SK-N-SH (cell line): Measurements from ENCODE around the gene CFAP20DC. TPM values are rescaled to one million over a fixed set of nuclear protein-coding genes. Genes with fewer than 3 reads are reported as not detected.
A peak's percentile ranks its signal among the peaks of the same experiment; 100 is the strongest.

Experiments
- CTCF ChIA-PET: fragments of 300-600, 350-600 bp; formaldehyde crosslinking; extraction: SDS; loops from one replicate; lab custom pipeline; 2021; lab: Yijun Ruan, JAX
- POLR2A ChIA-PET: fragments of 350-600 bp; sonication (Branson Sonifier 250); formaldehyde crosslinking; extraction: SDS; loops from one replicate; lab custom pipeline; 2020; ENCODE audit warnings: antibody characterized with exemption, inconsistent platforms; lab: Yijun Ruan, JAX
- DNase-seq: peaks from one replicate; pipeline ENCODE4 v3.0.0; 2012
- H2AFZ ChIP-seq: fragments of 200-600 bp; sonication (generic); 2 replicates; pipeline ENCODE4 v1.8.1; 2016; ENCODE audit warnings: antibody characterized with exemption, mild to moderate bottlenecking, low read depth
- H3F3A ChIP-seq: fragments of 200-600 bp; sonication (generic); replicated peaks from 2 replicates; pipeline ENCODE3; 2016; ENCODE audit warnings: antibody characterized with exemption, mild to moderate bottlenecking; ENCODE audit not compliant: insufficient read depth
- H3K27ac ChIP-seq, 2 experiments: fragments of 200-500 bp in 1 of 2; fragments of 200-600 bp in 1 of 2; sonication (Bioruptor generic) in 1 of 2; sonication (generic), shearing (Covaris generic) in 1 of 2; 2 replicates each; pipeline versions ENCODE4 v1.5.1 to v1.6.1; 2014 to 2016; ENCODE audit warnings: low read depth in 2 of 2, inconsistent platforms in 1 of 2, low read length in 1 of 2, mild to moderate bottlenecking in 1 of 2, mixed read lengths in 1 of 2
- H3K27me3 ChIP-seq: fragments of 200-600 bp; sonication (generic), shearing (Covaris generic); 2 replicates; pipeline ENCODE4 v1.6.1; 2016; ENCODE audit warnings: mixed run types; ENCODE audit not compliant: insufficient read depth
- H3K36me3 ChIP-seq, 2 experiments: fragments of 200-500 bp in 1 of 2; fragments of 200-600 bp in 1 of 2; sonication (Bioruptor generic) in 1 of 2; sonication (generic) in 1 of 2; replicated peaks in 1 of 2; 2 replicates each; pipeline versions ENCODE3 to v1.5.1; 2014 to 2016; ENCODE audit warnings: low read length in 1 of 2, mild to moderate bottlenecking in 1 of 2; ENCODE audit not compliant: insufficient read depth in 2 of 2, control insufficient read depth in 1 of 2
- H3K4me1 ChIP-seq, 2 experiments: fragments of 200-500 bp in 1 of 2; fragments of 200-600 bp in 1 of 2; sonication (Bioruptor generic) in 1 of 2; sonication (generic), shearing (Covaris generic) in 1 of 2; 2 replicates each; pipeline versions ENCODE4 v1.5.1 to v1.6.1; 2014 to 2016; ENCODE audit warnings: low read depth in 1 of 2, low read length in 1 of 2, mixed run types in 1 of 2; ENCODE audit not compliant: insufficient read depth in 2 of 2, control insufficient read depth in 1 of 2
- H3K4me2 ChIP-seq: fragments of 200-600 bp; sonication (generic), shearing (Covaris generic); 2 replicates; pipeline ENCODE4 v1.6.1; 2017; ENCODE audit warnings: mixed run types
- H3K4me3 ChIP-seq, 2 experiments: fragments of 200-500 bp in 1 of 2; fragments of 200-600 bp in 1 of 2; sonication (Bioruptor generic) in 1 of 2; sonication (generic), shearing (Covaris generic) in 1 of 2; 2 replicates each; pipeline versions ENCODE4 v1.5.1 to v1.8.1; 2014 to 2016; ENCODE audit warnings: low read depth in 2 of 2, inconsistent platforms in 1 of 2, low read length in 1 of 2, mild to moderate bottlenecking in 1 of 2, mixed read lengths in 1 of 2, moderate library complexity in 1 of 2
- H3K79me2 ChIP-seq: fragments of 200-600 bp; sonication (generic); 2 replicates; pipeline ENCODE4 v1.8.1; 2017; ENCODE audit warnings: mild to moderate bottlenecking; ENCODE audit not compliant: insufficient read depth
- H3K9ac ChIP-seq: fragments of 200-600 bp; sonication (generic); 2 replicates; pipeline ENCODE4 v1.6.1; 2017; ENCODE audit warnings: mixed run types
- H3K9me2 ChIP-seq: fragments of 200-600 bp; sonication (generic); 2 replicates; pipeline ENCODE4 v1.6.1; 2017; ENCODE audit warnings: mixed run types
- H3K9me3 ChIP-seq: fragments of 200-600 bp; sonication (generic); 2 replicates; pipeline ENCODE4 v1.6.1; 2017; ENCODE audit warnings: mixed run types, mild to moderate bottlenecking, moderate library complexity
- H4K20me1 ChIP-seq: fragments of 200-600 bp; sonication (generic); 2 replicates; pipeline ENCODE4 v1.6.1; 2017; ENCODE audit warnings: mild to moderate bottlenecking, mixed run types; ENCODE audit not compliant: insufficient read depth
- CHD2 ChIP-seq: fragments of 150-350 bp; IDR thresholded peaks from 2 replicates; pipeline ENCODE4 v1.6.1; 2018; ENCODE audit warnings: low read length; ENCODE audit not compliant: partially characterized antibody
- ELF1 ChIP-seq: IDR thresholded peaks from 2 replicates; pipeline ENCODE4 v1.4.0; 2012
- EP300 ChIP-seq, 2 experiments: IDR thresholded peaks; 2 replicates each; pipeline versions ENCODE4 v1.4.0 to v1.6.1; 2012; ENCODE audit warnings: borderline replicate concordance in 1 of 2, low read depth in 1 of 2, low read length in 1 of 2
- FOSL2 ChIP-seq: IDR thresholded peaks from 2 replicates; pipeline ENCODE4 v1.4.0; 2012; ENCODE audit warnings: low read depth, mild to moderate bottlenecking, moderate library complexity, borderline replicate concordance
- GATA2 ChIP-seq: sonication (generic); formaldehyde crosslinking; IDR thresholded peaks from 2 replicates; pipeline ENCODE4 v1.5.0; 2020; ENCODE audit warnings: mild to moderate bottlenecking, missing genetic modification reagents
- JUND ChIP-seq: IDR thresholded peaks from 2 replicates; pipeline ENCODE4 v1.4.0; 2012
- NFIC ChIP-seq: IDR thresholded peaks from 2 replicates; pipeline ENCODE4 v1.4.0; 2012; ENCODE audit warnings: borderline replicate concordance
- RAD21 ChIP-seq: IDR thresholded peaks from 2 replicates; pipeline ENCODE4 v1.6.1; 2012; ENCODE audit warnings: mild to moderate bottlenecking, low read length
- RCOR1 ChIP-seq: fragments of 150-350 bp; IDR thresholded peaks from 2 replicates; pipeline ENCODE4 v1.6.1; 2017; ENCODE audit warnings: antibody characterized with exemption, low read length
- RFX5 ChIP-seq: IDR thresholded peaks from 2 replicates; pipeline ENCODE4 v1.6.1; 2012; ENCODE audit warnings: mild to moderate bottlenecking, improper control_type of control experiment, low read length
- SMC3 ChIP-seq: IDR thresholded peaks from 2 replicates; pipeline ENCODE4 v1.6.1; 2012; ENCODE audit warnings: low read depth, low read length, improper control_type of control experiment
- WGBS: methylation state at CpG from one replicate; pipeline ENCODE4 v1.1.6; 2017; ENCODE audit warnings: low lambda C conversion rate; 5-methylcytosine and 5-hydroxymethylcytosine counted together
- polyA plus RNA-seq, 3 experiments: library from polyadenylated mRNA; depleted of rRNA; stranded (reverse); fragments of >200 nt; gene quantifications; 2 replicates each; pipeline ENCODE4 v1.2.3, GENCODE V29; 2012
- TF ChIP-seq, protein P1 (sequence below): IDR thresholded peaks from 2 replicates; pipeline ENCODE4 v1.6.1; 2012; ENCODE audit warnings: mild to moderate bottlenecking, low read depth, low read length, moderate library complexity
- TF ChIP-seq, protein P2 (sequence below): IDR thresholded peaks from 2 replicates; pipeline ENCODE4; 2012

The CFAP20DC gene
- polyA plus RNA-seq, 1 of the 3 experiments (the other 2 are of a cell fraction) = 1.8 TPM

DNA sequence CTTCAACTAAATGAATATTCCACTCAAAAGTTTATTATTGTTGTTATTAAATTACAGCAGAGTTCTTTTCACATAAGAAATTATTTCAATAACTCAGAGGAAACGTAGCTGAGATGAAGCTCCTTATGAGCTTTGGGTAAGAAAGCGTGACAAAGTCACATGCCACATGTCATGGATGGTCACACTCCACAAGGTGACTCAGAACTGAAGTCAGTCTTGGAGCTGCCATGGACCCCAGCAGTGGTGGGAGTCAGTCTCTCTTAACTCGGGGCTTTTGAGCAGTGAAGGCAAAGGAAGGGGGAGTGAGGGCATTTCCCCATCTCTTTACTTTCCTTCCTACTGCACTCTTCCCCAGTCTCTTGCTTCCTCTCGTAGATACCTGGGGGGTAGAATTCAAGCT, 295.8 kb downstream of the CFAP20DC start:
- H3K27me3 ChIP-seq = no peaks in the 10 kb centered on the region
- H3F3A ChIP-seq = no peaks in the 10 kb centered on the region
- peaks cover 0 to 3% of the 10 kb centered on the region in 2 experiments; a peak in 2 of 4 replicates for H3K4me1 ChIP-seq
- TF ChIP-seq, protein P1, sequence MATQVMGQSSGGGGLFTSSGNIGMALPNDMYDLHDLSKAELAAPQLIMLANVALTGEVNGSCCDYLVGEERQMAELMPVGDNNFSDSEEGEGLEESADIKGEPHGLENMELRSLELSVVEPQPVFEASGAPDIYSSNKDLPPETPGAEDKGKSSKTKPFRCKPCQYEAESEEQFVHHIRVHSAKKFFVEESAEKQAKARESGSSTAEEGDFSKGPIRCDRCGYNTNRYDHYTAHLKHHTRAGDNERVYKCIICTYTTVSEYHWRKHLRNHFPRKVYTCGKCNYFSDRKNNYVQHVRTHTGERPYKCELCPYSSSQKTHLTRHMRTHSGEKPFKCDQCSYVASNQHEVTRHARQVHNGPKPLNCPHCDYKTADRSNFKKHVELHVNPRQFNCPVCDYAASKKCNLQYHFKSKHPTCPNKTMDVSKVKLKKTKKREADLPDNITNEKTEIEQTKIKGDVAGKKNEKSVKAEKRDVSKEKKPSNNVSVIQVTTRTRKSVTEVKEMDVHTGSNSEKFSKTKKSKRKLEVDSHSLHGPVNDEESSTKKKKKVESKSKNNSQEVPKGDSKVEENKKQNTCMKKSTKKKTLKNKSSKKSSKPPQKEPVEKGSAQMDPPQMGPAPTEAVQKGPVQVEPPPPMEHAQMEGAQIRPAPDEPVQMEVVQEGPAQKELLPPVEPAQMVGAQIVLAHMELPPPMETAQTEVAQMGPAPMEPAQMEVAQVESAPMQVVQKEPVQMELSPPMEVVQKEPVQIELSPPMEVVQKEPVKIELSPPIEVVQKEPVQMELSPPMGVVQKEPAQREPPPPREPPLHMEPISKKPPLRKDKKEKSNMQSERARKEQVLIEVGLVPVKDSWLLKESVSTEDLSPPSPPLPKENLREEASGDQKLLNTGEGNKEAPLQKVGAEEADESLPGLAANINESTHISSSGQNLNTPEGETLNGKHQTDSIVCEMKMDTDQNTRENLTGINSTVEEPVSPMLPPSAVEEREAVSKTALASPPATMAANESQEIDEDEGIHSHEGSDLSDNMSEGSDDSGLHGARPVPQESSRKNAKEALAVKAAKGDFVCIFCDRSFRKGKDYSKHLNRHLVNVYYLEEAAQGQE = no peak
- TF ChIP-seq FOSL2 (no peak), NFIC (no peak), RAD21 (no peak), JUND (no peak), GATA2 (no peak), SMC3 (no peak), CHD2 (no peak), EP300 (IDR thresholded peaks at IDR 0.05; ENCODE audit: borderline replicate concordance in 1 of 2, low read depth in 1 of 2, low read length in 1 of 2) (no peak), ELF1 (no peak), RFX5 (no peak), RCOR1 (no peak)
- TF ChIP-seq, protein P2, sequence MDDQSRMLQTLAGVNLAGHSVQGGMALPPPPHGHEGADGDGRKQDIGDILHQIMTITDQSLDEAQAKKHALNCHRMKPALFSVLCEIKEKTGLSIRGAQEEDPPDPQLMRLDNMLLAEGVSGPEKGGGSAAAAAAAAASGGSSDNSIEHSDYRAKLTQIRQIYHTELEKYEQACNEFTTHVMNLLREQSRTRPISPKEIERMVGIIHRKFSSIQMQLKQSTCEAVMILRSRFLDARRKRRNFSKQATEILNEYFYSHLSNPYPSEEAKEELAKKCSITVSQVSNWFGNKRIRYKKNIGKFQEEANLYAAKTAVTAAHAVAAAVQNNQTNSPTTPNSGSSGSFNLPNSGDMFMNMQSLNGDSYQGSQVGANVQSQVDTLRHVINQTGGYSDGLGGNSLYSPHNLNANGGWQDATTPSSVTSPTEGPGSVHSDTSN = no peak
- H4K20me1 ChIP-seq = no peaks in the 10 kb centered on the region
- no peaks in the 10 kb centered on the region for H3K9me2 ChIP-seq
- H3K4me3 ChIP-seq = no peak overlapping the region
- H3K36me3 ChIP-seq = no peaks in the 10 kb centered on the region
- H3K4me2 ChIP-seq = no peak overlapping the region
- CTCF ChIA-PET = interaction anchor here (1.3 kb wide), 1 partner anchor 43 kb away, joined by 4 read pairs; no protein-coding TSS in a partner anchor
- no peaks in the 10 kb centered on the region for H3K9me3 ChIP-seq
- no peak overlapping the region for H3K27ac ChIP-seq
- H3K9ac ChIP-seq = no peak overlapping the region
- 70% methylated on average over 4 of the region's 4 CpGs for WGBS
- no peak overlapping the region for H2AFZ ChIP-seq
- H3K79me2 ChIP-seq = no peaks in the 10 kb centered on the region
- POLR2A ChIA-PET = no interaction called here
- no peak for DNase-seq

DNA sequence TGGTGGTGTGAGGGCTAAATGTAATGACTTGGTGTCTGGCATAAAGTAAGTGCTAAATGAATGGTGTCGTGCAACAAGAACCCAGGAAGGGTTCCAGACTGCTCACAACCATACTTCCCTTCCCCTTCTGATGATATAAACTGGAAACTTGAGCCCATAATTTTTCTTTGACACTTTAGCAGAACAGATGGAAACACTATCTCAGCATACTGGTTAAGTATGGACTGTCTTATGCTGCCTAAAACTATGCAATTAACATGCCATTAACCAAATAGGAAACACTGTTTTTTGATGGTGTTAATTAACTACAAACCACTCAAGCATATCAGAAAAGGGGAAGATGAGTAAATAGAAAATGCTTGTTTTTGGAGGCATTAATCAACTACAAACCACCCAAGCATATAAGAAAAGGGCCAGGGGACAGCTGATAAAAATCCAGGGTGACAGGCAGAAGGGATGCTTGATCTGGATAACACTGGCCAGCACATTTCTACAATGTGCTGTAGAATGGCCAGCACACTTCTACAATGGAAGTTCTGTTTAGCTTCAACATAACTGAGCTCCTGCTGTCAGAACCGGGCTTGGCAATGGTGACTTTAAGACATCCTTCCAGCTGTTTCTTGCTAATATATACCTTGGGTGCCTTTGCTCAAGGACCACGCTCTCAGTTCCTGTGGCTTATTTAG, 297.8 kb downstream of the CFAP20DC start:
- Histone ChIP-seq H3K36me3 (no peaks in the 10 kb centered on the region), H3K4me1 (peaks cover 0 to 3% of the 10 kb centered on the region in 2 experiments; a peak in 2 of 4 replicates), H3K4me2 (no peak overlapping the region), H3K4me3 (no peak overlapping the region), H3K9me2 (no peaks in the 10 kb centered on the region), H3K27ac (no peak overlapping the region), H3K9me3 (no peaks in the 10 kb centered on the region), H4K20me1 (no peaks in the 10 kb centered on the region), H3K79me2 (no peaks in the 10 kb centered on the region), H3F3A (no peaks in the 10 kb centered on the region), H3K27me3 (no peaks in the 10 kb centered on the region), H3K9ac (no peak overlapping the region), H2AFZ (no peak overlapping the region)
- POLR2A ChIA-PET = no interaction called here
- TF ChIP-seq, protein P2 = no peak
- peak; percentile 29; the same call in 1 of the 2 replicates for TF ChIP-seq GATA2
- CTCF ChIA-PET = interaction anchor here (1.2 kb wide), 2 partner anchors 72 to 111 kb away, joined by 3 read pairs; no protein-coding TSS in a partner anchor
- WGBS = 58% methylated on average over 3 of the region's 3 CpGs
- DNase-seq = no peak
